H9 (cell line): ENCODE results near the gene MAJIN. TPM values are rescaled to one million over a fixed set of nuclear protein-coding genes. Genes with fewer than 3 reads are reported as not detected.

Source experiments
- DNase-seq: peaks from one replicate; pipeline ENCODE4 v3.0.0-alpha.2; 2017
- H2AFZ ChIP-seq: one replicate; pipeline ENCODE4 v1.6.1; 2013; ENCODE audit warnings: mild to moderate bottlenecking, low read length, control low read depth, moderate library complexity
- H2AK5ac ChIP-seq: 2 replicates; pipeline ENCODE4 v1.6.1; 2013; ENCODE audit warnings: low read length, control low read depth, mixed read lengths; ENCODE audit not compliant: insufficient read length
- H2BK120ac ChIP-seq: one replicate; pipeline ENCODE4 v1.6.1; 2013; ENCODE audit warnings: low read depth, mild to moderate bottlenecking, low read length, control low read depth, inconsistent platforms; ENCODE audit not compliant: poor library complexity, severe bottlenecking
- H2BK12ac ChIP-seq: 2 replicates; pipeline ENCODE4 v1.6.1; 2013; ENCODE audit warnings: low read length, control low read depth, mixed read lengths, low read depth; ENCODE audit not compliant: insufficient read length
- H2BK15ac ChIP-seq: 2 replicates; pipeline ENCODE4 v1.6.1; 2013; ENCODE audit warnings: low read depth, low read length, control low read depth
- H2BK20ac ChIP-seq: one replicate; pipeline ENCODE4 v1.6.1; 2013; ENCODE audit warnings: low read depth, mild to moderate bottlenecking, low read length, control low read depth, inconsistent platforms; ENCODE audit not compliant: poor library complexity, severe bottlenecking
- H2BK5ac ChIP-seq: 2 replicates; pipeline ENCODE4 v1.6.1; 2013; ENCODE audit warnings: low read length, control low read depth, mixed read lengths; ENCODE audit not compliant: insufficient read length
- H3K14ac ChIP-seq: 2 replicates; pipeline ENCODE4 v1.6.1; 2013; ENCODE audit warnings: low read length, control low read depth; ENCODE audit not compliant: insufficient read depth
- H3K18ac ChIP-seq: 2 replicates; pipeline ENCODE4 v1.6.1; 2013; ENCODE audit warnings: low read depth, mild to moderate bottlenecking, mixed read lengths, low read length, control low read depth; ENCODE audit not compliant: insufficient read length
- H3K23ac ChIP-seq: 2 replicates; pipeline ENCODE4 v1.6.1; 2013; ENCODE audit warnings: low read length, control low read depth, mixed read lengths, low read depth; ENCODE audit not compliant: insufficient read length
- H3K23me2 ChIP-seq: 2 replicates; pipeline ENCODE4 v1.6.1; 2013; ENCODE audit warnings: low read depth, mild to moderate bottlenecking, mixed read lengths, low read length, control low read depth; ENCODE audit not compliant: insufficient read length, poor library complexity, severe bottlenecking
- H3K27ac ChIP-seq: 2 replicates; pipeline ENCODE4 v1.5.1; 2013; ENCODE audit warnings: low read length, control low read depth, mixed read lengths, low read depth; ENCODE audit not compliant: insufficient read length
- H3K27me3 ChIP-seq: 2 replicates; pipeline ENCODE4 v1.6.1; 2013; ENCODE audit warnings: low read length, control low read depth, inconsistent platforms; ENCODE audit not compliant: insufficient read depth
- H3K4ac ChIP-seq: 2 replicates; pipeline ENCODE4 v1.6.1; 2013; ENCODE audit warnings: low read depth, mild to moderate bottlenecking, control low read depth, inconsistent platforms, low read length, moderate library complexity
- H3K4me1 ChIP-seq: 2 replicates; pipeline ENCODE4 v1.6.1; 2013; ENCODE audit warnings: low read length, control low read depth, inconsistent platforms; ENCODE audit not compliant: insufficient read depth
- H3K4me2 ChIP-seq: 2 replicates; pipeline ENCODE4 v1.6.1; 2013; ENCODE audit warnings: low read length, control low read depth, mixed read lengths; ENCODE audit not compliant: insufficient read length, insufficient read depth
- H3K56ac ChIP-seq: 2 replicates; pipeline ENCODE4 v1.6.1; 2013; ENCODE audit warnings: low read depth, mild to moderate bottlenecking, mixed read lengths, low read length, control low read depth; ENCODE audit not compliant: insufficient read length
- H3K79me1 ChIP-seq: 2 replicates; pipeline ENCODE4 v1.6.1; 2013; ENCODE audit warnings: low read depth, mild to moderate bottlenecking, moderate library complexity, low read length, control low read depth, inconsistent platforms; ENCODE audit not compliant: insufficient read depth, poor library complexity, severe bottlenecking
- H3K79me2 ChIP-seq: 2 replicates; pipeline ENCODE4 v1.6.1; 2013; ENCODE audit warnings: low read length, control low read depth, inconsistent platforms; ENCODE audit not compliant: insufficient read depth
- H3K9ac ChIP-seq: 2 replicates; pipeline ENCODE4 v1.6.1; 2013; ENCODE audit warnings: low read length, control low read depth, mixed read lengths; ENCODE audit not compliant: insufficient read length; ENCODE audit errors: extremely low read depth
- H3K9me3 ChIP-seq: one replicate; pipeline ENCODE4 v1.6.1; 2013; ENCODE audit warnings: low read depth, low read length, inconsistent platforms; ENCODE audit not compliant: control insufficient read depth
- H3T11ph ChIP-seq: one replicate; pipeline ENCODE4 v1.6.1; 2013; ENCODE audit warnings: mild to moderate bottlenecking, low read length, control low read depth, inconsistent platforms
- H4K20me1 ChIP-seq: one replicate; pipeline ENCODE4 v1.6.1; 2013; ENCODE audit not compliant: control insufficient read depth, insufficient read length, insufficient read depth
- H4K5ac ChIP-seq: 2 replicates; pipeline ENCODE4 v1.6.1; 2013; ENCODE audit warnings: low read depth, mild to moderate bottlenecking, mixed read lengths, low read length, control low read depth; ENCODE audit not compliant: insufficient read length
- H4K8ac ChIP-seq: replicated peaks from 2 replicates; pipeline ENCODE4 v1.6.1; 2013; ENCODE audit warnings: low read length, control low read depth, mixed read lengths, low read depth; ENCODE audit not compliant: insufficient read length
- H4K91ac ChIP-seq: 2 replicates; pipeline ENCODE4 v1.6.1; 2013; ENCODE audit warnings: low read depth, mild to moderate bottlenecking, moderate library complexity, mixed read lengths, low read length, control low read depth; ENCODE audit not compliant: insufficient read length
- H3K27ac Mint-ChIP-seq, 3 experiments: 2 replicates in 2 of 3; 3 replicates in 1 of 3; pipeline ENCODE4 v1.8.0; 2020 to 2021; ENCODE audit warnings: mixed read lengths in 3 of 3, mild to moderate bottlenecking in 1 of 3, moderate library complexity in 1 of 3
- H3K27me3 Mint-ChIP-seq: 2 replicates; pipeline ENCODE4 v1.8.0; 2021; ENCODE audit warnings: low read depth, mild to moderate bottlenecking, moderate library complexity, mixed read lengths
- H3K36me3 Mint-ChIP-seq, 3 experiments: 2 replicates in 2 of 3; 3 replicates in 1 of 3; pipeline ENCODE4 v1.8.0; 2020 to 2021; ENCODE audit warnings: low read depth in 3 of 3, mixed read lengths in 3 of 3; ENCODE audit not compliant: insufficient read depth in 1 of 3
- H3K4me1 Mint-ChIP-seq, 2 experiments: 2 replicates each; pipeline ENCODE4 v1.8.0; 2020; ENCODE audit warnings: mixed read lengths in 2 of 2
- H3K4me3 Mint-ChIP-seq, 2 experiments: 2 replicates in 1 of 2; 3 replicates in 1 of 2; pipeline ENCODE4 v1.8.0; 2020 to 2021; ENCODE audit warnings: mild to moderate bottlenecking in 2 of 2, mixed read lengths in 2 of 2, moderate library complexity in 1 of 2
- H3K9me3 Mint-ChIP-seq, 2 experiments: 2 replicates in 1 of 2; 3 replicates in 1 of 2; pipeline ENCODE4 v1.8.0; 2020; ENCODE audit warnings: mild to moderate bottlenecking in 2 of 2, mixed read lengths in 2 of 2, moderate library complexity in 1 of 2
- WGBS: extraction: QIAGEN DNeasy Blood & Tissue Kit; methylation state at CpG from one replicate; pipeline ENCODE4 v1.1.7; 2013; ENCODE audit warnings: missing lambda C conversion rate, low lambda C conversion rate, mixed read lengths; ENCODE audit not compliant: insufficient read length; ENCODE audit errors: extremely low coverage; 5-methylcytosine and 5-hydroxymethylcytosine counted together
- total RNA-seq: library from RNA; stranded (reverse); gene quantifications from 2 replicates; pipeline ENCODE4 v1.2.1, GENCODE V29; 2021
- TF ChIP-seq, protein P1 (sequence below): fragments of 200-600 bp; sonication (generic); conservative IDR thresholded peaks from 3 replicates; pipeline ENCODE4 v1.8.0; 2021; ENCODE audit warnings: antibody characterized with exemption, mild to moderate bottlenecking

MAJIN gene
- total RNA-seq, 1 experiment from 2014 or later: not detected

DNA sequence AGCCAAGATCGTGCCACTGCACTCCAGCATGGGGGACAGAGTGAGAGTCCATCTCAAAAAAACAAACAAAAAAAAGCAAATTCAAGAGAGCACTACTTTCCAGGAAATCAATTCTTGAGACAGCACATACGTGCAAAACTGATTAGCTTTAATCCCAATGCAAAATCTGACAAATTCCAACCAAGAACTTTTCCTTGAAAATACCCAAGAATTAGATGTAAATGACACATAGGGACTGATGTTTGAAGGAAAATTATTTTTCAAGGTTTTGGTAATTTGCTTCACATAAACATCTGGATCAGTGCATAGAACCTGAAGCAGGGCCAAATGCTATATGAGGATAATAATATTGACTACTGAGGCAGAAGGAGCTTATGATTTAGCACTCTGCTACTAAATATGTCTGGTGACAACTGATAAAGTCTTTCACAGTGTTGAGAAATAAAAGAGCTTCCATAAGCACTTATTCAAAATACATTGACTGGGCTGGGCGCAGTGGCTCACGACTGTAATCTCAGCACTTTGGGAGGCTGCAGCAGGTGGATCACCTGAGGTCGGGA lies 8.8 kb downstream of the MAJIN start:
- TF ChIP-seq, protein P1, sequence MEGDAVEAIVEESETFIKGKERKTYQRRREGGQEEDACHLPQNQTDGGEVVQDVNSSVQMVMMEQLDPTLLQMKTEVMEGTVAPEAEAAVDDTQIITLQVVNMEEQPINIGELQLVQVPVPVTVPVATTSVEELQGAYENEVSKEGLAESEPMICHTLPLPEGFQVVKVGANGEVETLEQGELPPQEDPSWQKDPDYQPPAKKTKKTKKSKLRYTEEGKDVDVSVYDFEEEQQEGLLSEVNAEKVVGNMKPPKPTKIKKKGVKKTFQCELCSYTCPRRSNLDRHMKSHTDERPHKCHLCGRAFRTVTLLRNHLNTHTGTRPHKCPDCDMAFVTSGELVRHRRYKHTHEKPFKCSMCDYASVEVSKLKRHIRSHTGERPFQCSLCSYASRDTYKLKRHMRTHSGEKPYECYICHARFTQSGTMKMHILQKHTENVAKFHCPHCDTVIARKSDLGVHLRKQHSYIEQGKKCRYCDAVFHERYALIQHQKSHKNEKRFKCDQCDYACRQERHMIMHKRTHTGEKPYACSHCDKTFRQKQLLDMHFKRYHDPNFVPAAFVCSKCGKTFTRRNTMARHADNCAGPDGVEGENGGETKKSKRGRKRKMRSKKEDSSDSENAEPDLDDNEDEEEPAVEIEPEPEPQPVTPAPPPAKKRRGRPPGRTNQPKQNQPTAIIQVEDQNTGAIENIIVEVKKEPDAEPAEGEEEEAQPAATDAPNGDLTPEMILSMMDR: no peak
- no peaks in the 10 kb centered on the region for H3K9me3 Mint-ChIP-seq
- H2BK15ac ChIP-seq: no peak overlapping the region
- H4K8ac ChIP-seq: no peak overlapping the region
- H3K14ac ChIP-seq: no peak overlapping the region
- H2AK5ac ChIP-seq: no peak overlapping the region
- H3K27me3 Mint-ChIP-seq: no peaks in the 10 kb centered on the region
- no peaks in the 10 kb centered on the region for H3K9me3 ChIP-seq
- H4K5ac ChIP-seq: no peak overlapping the region
- no peak overlapping the region for H3K23ac ChIP-seq
- H2BK5ac ChIP-seq: no peak overlapping the region
- no peak overlapping the region for H3K4me3 Mint-ChIP-seq
- DNase-seq: no peak
- H3K4me2 ChIP-seq: no peak overlapping the region
- no peak overlapping the region for H3T11ph ChIP-seq
- H4K91ac ChIP-seq: no peak overlapping the region
- WGBS: no CpG with 5 or more reads among the region's 5 CpGs
- no peak overlapping the region for H2AFZ ChIP-seq
- no peaks in the 10 kb centered on the region for H3K23me2 ChIP-seq
- no peak overlapping the region for H3K27ac ChIP-seq
- no peaks in the 10 kb centered on the region for H4K20me1 ChIP-seq
- no peak overlapping the region for H2BK12ac ChIP-seq
- H3K36me3 Mint-ChIP-seq: no peaks in the 10 kb centered on the region
- no peaks in the 10 kb centered on the region for H3K79me2 ChIP-seq
- no peak overlapping the region for H3K18ac ChIP-seq
- H3K9ac ChIP-seq: no peak overlapping the region
- H2BK20ac ChIP-seq: no peak overlapping the region
- H3K4ac ChIP-seq: no peak overlapping the region
- H3K4me1 ChIP-seq: no peaks in the 10 kb centered on the region
- no peak overlapping the region for H3K56ac ChIP-seq
- H2BK120ac ChIP-seq: no peak overlapping the region
- H3K27ac Mint-ChIP-seq: no peak overlapping the region
- H3K4me1 Mint-ChIP-seq: no peaks in the 10 kb centered on the region
- H3K79me1 ChIP-seq: no peaks in the 10 kb centered on the region
- H3K27me3 ChIP-seq: no peaks in the 10 kb centered on the region
